Trophoblast cell (in vitro differentiated cells and primary cell): ENCODE measurements around the gene ATG2B.
A peak's percentile ranks its signal among the peaks of the same experiment; 100 is the strongest.

ENCODE experiments used
- DNase-seq, 2 donors: peaks; one replicate each; pipeline ENCODE4 v3.0.0-alpha.2; 2016
- H2AFZ ChIP-seq: 2 replicates; pipeline ENCODE4 v1.6.1; 2013; ENCODE audit warnings: low read length, moderate library complexity, mild to moderate bottlenecking; ENCODE audit not compliant: insufficient read depth, poor library complexity
- H2AK5ac ChIP-seq: 2 replicates; pipeline ENCODE4 v1.6.1; 2013; ENCODE audit warnings: mild to moderate bottlenecking, low read length
- H2BK120ac ChIP-seq: 2 replicates; pipeline ENCODE4 v1.6.1; 2013; ENCODE audit warnings: low read length, mild to moderate bottlenecking, moderate library complexity; ENCODE audit not compliant: insufficient read depth, poor library complexity
- H2BK12ac ChIP-seq: 2 replicates; pipeline ENCODE4 v1.6.1; 2013; ENCODE audit warnings: mild to moderate bottlenecking, low read length, moderate library complexity
- H2BK5ac ChIP-seq: 2 replicates; pipeline ENCODE4 v1.6.1; 2013; ENCODE audit warnings: low read length, low read depth, moderate library complexity, mild to moderate bottlenecking; ENCODE audit not compliant: poor library complexity
- H3K14ac ChIP-seq: 2 replicates; pipeline ENCODE4 v1.6.1; 2013; ENCODE audit warnings: mild to moderate bottlenecking, low read length
- H3K18ac ChIP-seq: 2 replicates; pipeline ENCODE4 v1.6.1; 2013; ENCODE audit warnings: mild to moderate bottlenecking, low read length
- H3K23ac ChIP-seq: 2 replicates; pipeline ENCODE4 v1.6.1; 2013; ENCODE audit warnings: low read length
- H3K27ac ChIP-seq: 2 replicates; pipeline ENCODE4 v1.5.1; 2013; ENCODE audit warnings: low read depth, mild to moderate bottlenecking, inconsistent platforms, low read length, moderate library complexity
- H3K27me3 ChIP-seq: 2 replicates; pipeline ENCODE4 v1.6.1; 2013; ENCODE audit warnings: inconsistent platforms, mild to moderate bottlenecking, low read length, moderate library complexity; ENCODE audit not compliant: insufficient read depth
- H3K36me3 ChIP-seq, 2 experiments: 1 replicate in 1 of 2; 2 replicates in 1 of 2; pipeline ENCODE4 v1.6.1; 2013; ENCODE audit warnings: low read length in 2 of 2, mild to moderate bottlenecking in 2 of 2, moderate library complexity in 1 of 2; ENCODE audit not compliant: insufficient read depth in 2 of 2, control insufficient read depth in 1 of 2
- H3K4ac ChIP-seq: 2 replicates; pipeline ENCODE4 v1.6.1; 2013; ENCODE audit warnings: low read depth, mild to moderate bottlenecking, low read length, moderate library complexity
- H3K4me1 ChIP-seq, 2 experiments: 1 replicate in 1 of 2; 2 replicates in 1 of 2; pipeline ENCODE4 v1.6.1; 2013; ENCODE audit warnings: low read length in 2 of 2, mild to moderate bottlenecking in 2 of 2, moderate library complexity in 1 of 2; ENCODE audit not compliant: insufficient read depth in 2 of 2, control insufficient read depth in 1 of 2
- H3K4me2 ChIP-seq: 2 replicates; pipeline ENCODE4 v1.6.1; 2013; ENCODE audit warnings: inconsistent platforms, mild to moderate bottlenecking, low read length, moderate library complexity
- H3K4me3 ChIP-seq: 2 replicates; pipeline ENCODE4 v1.5.1; 2013; ENCODE audit warnings: mild to moderate bottlenecking, low read depth, low read length, inconsistent platforms
- H3K79me1 ChIP-seq: one replicate; pipeline ENCODE4 v1.6.1; 2013; ENCODE audit warnings: low read length
- H3K79me2 ChIP-seq: 2 replicates; pipeline ENCODE4 v1.6.1; 2013; ENCODE audit warnings: low read length, mild to moderate bottlenecking; ENCODE audit not compliant: control insufficient read depth, insufficient read depth, poor library complexity
- H3K9ac ChIP-seq: 2 replicates; pipeline ENCODE4 v1.6.1; 2013; ENCODE audit warnings: mild to moderate bottlenecking, low read length
- H3K9me3 ChIP-seq: 2 replicates; pipeline ENCODE4 v1.6.1; 2013; ENCODE audit warnings: low read depth, mild to moderate bottlenecking, control low read depth, inconsistent platforms, low read length; ENCODE audit not compliant: insufficient read depth
- H4K12ac ChIP-seq: 2 replicates; pipeline ENCODE4 v1.6.1; 2013; ENCODE audit warnings: low read depth, mild to moderate bottlenecking, low read length, moderate library complexity
- H4K8ac ChIP-seq: 2 replicates; pipeline ENCODE4 v1.6.1; 2013; ENCODE audit warnings: low read depth, mild to moderate bottlenecking, low read length, moderate library complexity
- H4K91ac ChIP-seq: one replicate; pipeline ENCODE4 v1.6.1; 2013; ENCODE audit warnings: low read depth, mild to moderate bottlenecking, low read length, moderate library complexity
- WGBS: extraction: QIAGEN DNeasy Blood & Tissue Kit; methylation state at CpG from one replicate; pipeline ENCODE4 v1.1.7; 2013; ENCODE audit warnings: missing lambda C conversion rate; ENCODE audit not compliant: insufficient read length, insufficient coverage; ENCODE audit errors: extremely low coverage; 5-methylcytosine and 5-hydroxymethylcytosine counted together

The ATG2B gene

DNA sequence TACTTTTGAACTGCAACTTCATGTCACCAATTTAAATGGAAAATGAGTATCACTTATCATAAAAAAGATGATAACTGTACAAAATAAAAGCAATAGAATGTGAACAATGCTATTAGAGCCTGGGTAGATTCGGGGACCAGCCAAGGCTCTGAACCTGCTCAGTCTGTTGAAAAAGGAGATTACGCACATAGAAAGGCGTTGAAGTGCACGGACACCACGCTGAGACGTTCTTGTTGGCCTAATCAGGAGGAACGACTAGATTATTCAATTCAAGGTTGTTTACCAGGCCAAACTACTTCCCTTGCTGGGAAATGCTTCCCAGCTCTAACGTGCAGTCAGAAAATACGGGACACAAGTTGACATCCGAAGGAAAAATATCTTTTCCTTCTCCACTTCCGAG lies 130.6 kb downstream of the ATG2B start:
- no peak overlapping the region for H3K27ac ChIP-seq
- no peak overlapping the region for H2BK5ac ChIP-seq

DNA sequence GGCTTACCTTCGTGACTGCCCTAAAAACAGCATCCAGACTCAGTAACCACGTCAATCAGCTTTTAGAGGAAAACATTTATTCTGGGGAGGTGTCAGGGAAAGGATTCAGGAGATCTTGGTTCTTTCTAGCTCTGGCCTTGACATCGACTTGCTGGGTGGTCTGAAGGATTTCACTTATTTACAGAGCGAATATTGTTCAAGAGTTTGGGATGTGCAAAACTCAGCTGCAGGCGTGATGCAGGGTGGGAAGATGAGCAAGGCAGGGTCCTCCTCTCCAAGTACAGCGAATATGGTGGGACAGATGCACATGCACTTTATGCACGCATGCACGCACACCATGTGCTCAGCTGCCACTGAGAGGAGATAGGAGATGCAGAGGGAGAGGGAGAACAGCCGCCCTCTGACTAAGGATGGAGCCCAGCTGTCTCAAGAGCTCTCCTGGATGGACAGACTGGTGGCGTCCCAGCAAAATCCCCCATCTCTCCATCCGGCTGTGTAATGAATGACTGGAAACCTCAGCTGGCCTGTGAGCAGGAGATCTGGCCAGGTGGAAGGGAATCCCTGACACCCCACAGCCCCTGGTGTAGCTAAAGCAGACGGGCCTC lies 131.5 kb downstream of the ATG2B start:
- H4K91ac ChIP-seq, result no peak overlapping the region
- H2BK120ac ChIP-seq, result no peak overlapping the region
- DNase-seq, result no peak
- H3K79me1 ChIP-seq, result no peaks in the 10 kb centered on the region
- H2BK5ac ChIP-seq, result no peak overlapping the region
- H3K27me3 ChIP-seq, result no peaks in the 10 kb centered on the region
- no peak overlapping the region for H4K8ac ChIP-seq
- H3K27ac ChIP-seq, result no peak overlapping the region
- no peak overlapping the region for H2AK5ac ChIP-seq
- H3K18ac ChIP-seq, result no peak overlapping the region
- H3K23ac ChIP-seq, result no peak overlapping the region
- no peak overlapping the region for H3K4me2 ChIP-seq
- H3K9ac ChIP-seq, result no peak overlapping the region
- H3K36me3 ChIP-seq, result peaks cover 16 to 24% of the 10 kb centered on the region in 2 experiments
- H3K79me2 ChIP-seq, result no peaks in the 10 kb centered on the region
- H3K4me1 ChIP-seq, result peaks cover 0 to 3% of the 10 kb centered on the region in 2 experiments
- H3K14ac ChIP-seq, result no peak overlapping the region
- H3K4ac ChIP-seq, result no peak overlapping the region
- H4K12ac ChIP-seq, result no peak overlapping the region
- H3K4me3 ChIP-seq, result peak overlapping the region; percentile 35
- no CpG with 5 or more reads among the region's 12 CpGs for WGBS
- no peak overlapping the region for H2AFZ ChIP-seq
- H3K9me3 ChIP-seq, result peaks cover 5% of the 10 kb centered on the region
- H2BK12ac ChIP-seq, result no peak overlapping the region

More for the DNA sequence above, 130.6 kb downstream of the ATG2B start:
- Histone ChIP-seq H2BK12ac (no peak overlapping the region), H3K4me2 (no peak overlapping the region), H3K36me3 (peaks cover 19 to 28% of the 10 kb centered on the region in 2 experiments), H2AK5ac (no peak overlapping the region), H4K12ac (no peak overlapping the region), H4K91ac (no peak overlapping the region), H2BK120ac (no peak overlapping the region), H3K23ac (no peak overlapping the region), H3K27me3 (no peaks in the 10 kb centered on the region), H3K14ac (no peak overlapping the region), H3K79me2 (no peaks in the 10 kb centered on the region), H4K8ac (no peak overlapping the region), H3K9ac (no peak overlapping the region), H3K4me1 (peaks cover 0 to 7% of the 10 kb centered on the region in 2 experiments), H2AFZ (no peak overlapping the region), H3K18ac (no peak overlapping the region), H3K9me3 (peaks cover 3% of the 10 kb centered on the region), H3K4ac (no peak overlapping the region), H3K79me1 (no peaks in the 10 kb centered on the region), H3K4me3 (no peak overlapping the region)
- DNase-seq, result no peak
- no CpG with 5 or more reads among the region's 11 CpGs for WGBS

DNA sequence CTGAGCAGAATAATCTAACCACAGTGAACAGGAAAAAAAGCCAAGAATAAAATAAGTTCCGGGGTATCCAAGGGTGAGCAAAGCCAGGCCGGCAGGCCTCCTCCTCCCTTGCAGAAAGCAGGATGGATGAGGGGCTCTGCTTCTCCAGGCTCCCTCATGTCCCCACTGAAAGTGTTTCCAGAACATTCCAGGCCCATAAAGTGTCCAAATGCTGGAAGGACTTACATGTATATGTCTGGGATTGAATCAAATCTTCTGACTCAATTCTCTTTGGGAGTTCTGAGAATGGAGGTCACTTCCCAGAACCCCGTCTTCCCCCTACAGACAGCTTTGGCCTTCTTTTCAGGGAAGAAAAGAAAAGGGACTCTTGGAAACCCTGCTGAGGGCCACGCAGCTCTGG lies 132.1 kb downstream of the ATG2B start:
- no peak overlapping the region for H4K12ac ChIP-seq

DNA sequence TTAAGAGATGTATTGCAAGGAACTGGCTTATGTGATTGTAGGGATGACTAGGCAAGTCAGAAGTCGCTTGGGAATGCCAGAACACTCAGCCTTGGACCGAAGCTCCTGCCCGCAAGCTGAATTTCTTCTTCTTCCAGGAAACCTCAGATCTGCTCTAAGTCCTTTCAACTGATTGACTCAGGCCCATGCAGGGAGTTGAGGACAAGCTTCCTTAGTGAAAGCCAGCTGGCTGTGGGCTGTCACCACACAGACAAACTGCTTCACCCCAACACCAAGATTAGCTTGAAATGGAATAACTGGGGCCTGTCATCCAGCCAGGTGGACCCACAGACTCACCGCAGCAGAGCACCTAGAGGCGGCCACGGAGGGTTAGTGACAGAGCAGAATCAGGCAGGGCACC lies 133.8 kb downstream of the ATG2B start:
- Histone ChIP-seq H3K27ac (no peak overlapping the region), H4K8ac (no peak overlapping the region), H3K36me3 (peaks cover 14 to 22% of the 10 kb centered on the region in 2 experiments), H3K23ac (no peak overlapping the region), H3K9me3 (peaks cover 5% of the 10 kb centered on the region), H2BK12ac (no peak overlapping the region), H2BK5ac (no peak overlapping the region), H3K79me1 (peaks cover 9% of the 10 kb centered on the region), H4K91ac (no peak overlapping the region), H3K14ac (no peak overlapping the region), H3K4me2 (no peak overlapping the region), H3K9ac (no peak overlapping the region), H2BK120ac (no peak overlapping the region), H3K79me2 (no peaks in the 10 kb centered on the region), H3K4me3 (no peak overlapping the region), H3K4ac (no peak overlapping the region), H4K12ac (no peak overlapping the region), H2AK5ac (no peak overlapping the region), H3K18ac (no peak overlapping the region), H2AFZ (no peak overlapping the region), H3K4me1 (peaks cover 13 to 16% of the 10 kb centered on the region in 2 experiments), H3K27me3 (no peaks in the 10 kb centered on the region)
- no peak for DNase-seq
- WGBS, result no CpG with 5 or more reads among the region's 6 CpGs

More for the DNA sequence above, 132.1 kb downstream of the ATG2B start:
- Histone ChIP-seq H2AFZ (no peak overlapping the region), H3K27me3 (no peaks in the 10 kb centered on the region), H3K79me2 (no peaks in the 10 kb centered on the region), H2AK5ac (no peak overlapping the region), H2BK12ac (no peak overlapping the region), H3K4ac (no peak overlapping the region), H3K27ac (no peak overlapping the region), H4K8ac (no peak overlapping the region), H3K4me1 (peaks cover 0 to 3% of the 10 kb centered on the region in 2 experiments), H3K18ac (no peak overlapping the region), H3K14ac (no peak overlapping the region), H3K79me1 (no peaks in the 10 kb centered on the region), H3K23ac (no peak overlapping the region), H3K36me3 (peaks cover 16 to 22% of the 10 kb centered on the region in 2 experiments), H3K9ac (no peak overlapping the region), H2BK5ac (no peak overlapping the region), H3K4me3 (no peak overlapping the region), H3K9me3 (peaks cover 5% of the 10 kb centered on the region), H2BK120ac (no peak overlapping the region), H3K4me2 (no peak overlapping the region), H4K91ac (no peak overlapping the region)
- DNase-seq, result no peak
- no CpG with 5 or more reads among the region's 4 CpGs for WGBS
